Ramos (cell line): ENCODE results near the gene RILP.

Source experiments
- in situ Hi-C: fragments of 300-500 bp; cut with MboI; formaldehyde crosslinking; loops from one replicate; pipeline ENCODE4 v1.14.3; 2022; ENCODE audit warnings: low sequenced_read_pairs; ENCODE audit not compliant: unreplicated experiment

RILP gene

DNA sequence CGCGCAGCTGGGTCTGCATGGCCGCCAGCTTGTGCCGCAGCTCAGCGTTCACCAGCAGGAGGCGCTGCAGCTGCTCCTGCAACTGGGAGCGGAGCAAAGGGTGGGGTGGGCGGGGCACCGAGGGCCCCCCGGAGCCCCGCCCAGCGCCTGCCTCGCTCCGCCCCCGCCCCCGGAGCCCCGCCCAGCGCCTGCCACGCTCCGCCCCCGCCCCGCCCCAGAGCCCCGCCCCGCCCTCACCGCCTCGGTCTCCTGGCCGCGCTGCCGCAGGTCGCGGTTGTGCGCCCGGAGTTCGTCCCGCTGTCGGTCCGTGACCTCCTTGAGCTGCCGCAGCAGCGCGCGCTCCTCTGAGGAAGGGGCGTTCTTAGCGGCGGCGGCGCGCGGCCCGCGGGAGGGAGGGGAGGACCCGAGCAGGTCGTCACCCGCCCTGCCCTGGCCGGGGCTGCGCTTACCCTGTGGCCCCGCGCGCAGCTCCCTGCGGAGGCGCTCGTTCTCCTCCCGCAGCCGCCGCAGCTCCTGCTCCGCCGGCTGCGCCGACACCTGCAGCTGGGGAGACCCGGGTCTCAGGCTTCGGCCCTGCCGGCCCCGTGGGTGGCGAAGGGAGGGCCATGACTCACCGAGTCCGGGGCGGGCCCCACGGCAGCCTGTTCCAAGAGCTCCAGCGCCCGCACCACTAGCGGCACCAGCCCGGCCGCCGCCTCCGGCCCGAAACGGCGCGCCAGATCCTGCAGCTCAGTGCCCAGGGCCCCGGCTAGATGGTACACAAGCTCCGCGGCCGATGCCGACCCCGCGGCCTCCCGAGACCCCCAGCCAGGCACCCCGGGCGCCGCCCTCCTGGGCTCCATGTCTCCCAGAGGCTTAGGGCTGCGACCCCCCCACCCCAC is 463 bp downstream of the RILP start:
- in situ Hi-C loops: no loop called here

DNA sequence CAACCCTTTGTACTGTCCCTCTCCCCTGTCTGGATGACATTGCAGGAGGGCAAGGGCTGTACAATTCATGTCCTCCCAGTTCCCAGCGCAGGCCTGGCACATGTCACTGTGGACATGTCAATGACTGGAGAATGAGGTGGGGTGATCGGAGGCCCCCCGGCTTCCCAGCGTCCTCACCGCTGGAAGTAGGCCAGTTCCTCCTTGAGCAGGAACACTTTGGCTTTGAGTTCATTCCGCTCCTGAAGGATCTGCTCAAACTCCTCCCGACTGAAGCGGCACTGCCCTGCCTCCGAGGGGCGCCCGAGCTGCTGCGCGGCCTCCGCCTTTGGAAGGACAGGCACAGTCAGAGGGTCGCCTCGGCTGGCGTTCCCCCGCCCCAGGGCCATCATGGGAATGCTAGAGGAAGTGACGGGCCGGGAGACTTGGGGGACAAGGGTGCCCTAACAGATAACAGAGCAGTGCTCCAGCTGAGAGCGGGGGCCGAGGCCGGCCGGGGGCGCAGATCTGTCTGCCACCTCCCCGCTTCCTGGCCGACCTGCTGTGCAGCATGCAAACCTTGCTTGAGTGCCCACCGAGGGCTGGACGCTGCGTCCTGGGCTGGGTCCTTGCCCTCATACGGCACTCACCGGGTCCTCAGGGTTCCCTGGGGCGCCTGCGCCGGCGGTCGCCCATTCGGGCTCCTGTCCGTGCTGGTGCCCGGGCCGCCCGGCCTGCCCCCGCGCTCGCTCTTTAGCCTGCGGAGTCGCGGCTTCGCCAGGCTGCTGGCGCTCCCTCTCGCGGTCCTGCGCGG is 1.3 kb downstream of the RILP start:
- in situ Hi-C loops: no loop called here

DNA sequence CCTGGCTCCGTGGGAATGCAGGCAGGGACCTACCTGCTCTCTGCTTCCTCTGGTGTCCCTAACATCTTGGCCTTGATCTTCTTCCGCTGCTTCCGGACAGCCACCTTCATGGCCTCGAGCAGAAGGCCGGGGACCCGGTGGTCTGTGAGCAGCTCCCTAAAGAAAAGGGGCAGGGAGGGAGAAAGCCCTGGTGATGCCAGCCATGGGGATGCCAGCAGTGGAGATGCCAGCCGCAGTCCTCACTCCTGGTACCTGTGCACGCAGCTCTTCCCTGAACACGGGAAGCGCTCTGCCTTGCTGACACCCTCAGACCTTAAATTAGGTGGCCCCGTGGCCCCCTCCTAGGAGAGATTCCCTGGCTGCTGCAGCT is 1.9 kb downstream of the RILP start:
- in situ Hi-C loops: no loop called here

DNA sequence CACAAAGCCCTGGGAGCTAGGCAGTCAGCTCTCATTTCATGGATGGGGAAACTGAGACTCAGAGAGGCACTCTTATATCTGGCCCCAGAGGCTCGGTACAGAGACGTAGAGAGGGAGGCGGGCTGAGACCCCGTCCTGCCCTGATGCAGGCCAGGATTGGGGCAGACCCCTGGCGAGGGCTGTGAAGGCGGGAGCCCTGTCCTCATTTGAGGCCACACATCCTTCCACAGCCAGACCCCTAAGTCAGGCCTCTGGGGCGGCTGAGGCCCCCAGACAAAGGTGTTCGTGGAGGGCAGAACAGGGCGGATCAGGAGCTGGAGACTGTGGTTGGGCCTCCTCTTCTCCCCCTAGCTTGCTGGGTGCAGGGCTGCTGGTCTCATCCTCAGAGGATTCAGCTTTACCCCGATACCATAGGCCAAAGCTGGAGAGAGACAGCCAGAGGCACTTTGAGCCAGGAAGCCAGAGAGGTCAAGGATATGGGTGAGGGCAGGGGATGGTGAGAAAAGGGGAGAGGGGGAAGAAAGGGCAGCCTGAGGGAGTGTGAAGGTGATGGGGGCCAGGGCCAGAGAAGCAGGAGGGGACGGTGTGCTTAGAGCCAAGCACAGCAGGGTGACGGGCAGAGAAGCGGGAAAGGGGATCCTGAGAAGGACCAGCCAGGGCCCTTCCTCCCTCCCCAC is 3.3 kb downstream of the RILP start:
- in situ Hi-C loops: no loop called here

DNA sequence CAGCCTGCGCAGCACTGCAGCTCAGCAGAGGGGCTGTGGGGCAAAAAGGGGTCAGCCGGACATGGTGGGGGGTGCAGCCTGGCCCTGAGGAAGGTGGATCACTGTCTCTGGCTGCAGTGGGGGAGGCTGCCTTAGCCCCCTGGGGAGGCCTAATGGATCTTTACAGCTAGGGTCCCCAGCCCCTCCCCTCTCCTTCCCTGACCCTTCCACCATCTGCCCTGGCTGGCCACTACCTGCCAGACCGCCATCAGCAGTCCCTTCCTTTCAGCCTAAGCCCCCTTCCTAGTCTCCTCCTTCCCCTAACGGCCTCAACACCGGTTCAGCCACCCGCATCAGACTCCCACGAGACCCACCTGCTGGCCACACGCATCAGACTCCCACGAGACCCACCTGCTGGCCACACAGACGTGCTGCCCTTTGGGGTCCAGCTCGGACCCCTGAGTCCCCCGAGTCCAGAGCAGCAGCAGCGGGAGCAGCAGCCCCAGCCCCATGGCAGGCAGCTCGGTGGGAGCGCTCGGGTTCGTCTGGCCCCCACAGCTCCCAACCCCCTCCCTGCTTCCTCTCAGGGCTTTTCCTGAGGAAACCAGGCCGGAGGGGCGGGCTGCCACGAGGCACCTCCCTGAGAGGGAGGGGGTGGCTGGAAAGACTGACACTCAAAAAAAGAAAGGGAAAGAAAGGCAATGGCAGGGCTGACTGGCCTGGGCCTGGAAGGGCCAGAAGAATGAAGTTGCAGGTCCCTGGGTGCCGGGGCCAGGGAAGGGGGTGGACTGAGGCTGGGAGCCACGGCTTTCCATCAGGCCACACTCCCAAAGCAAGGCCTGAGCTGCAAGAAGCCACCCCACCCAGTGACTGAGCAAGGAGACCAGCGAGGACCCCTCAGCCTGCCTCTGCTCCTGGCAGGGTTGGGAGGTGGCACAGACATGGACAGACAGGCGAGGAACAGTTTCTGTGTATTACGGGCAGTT is 4.2 kb downstream of the RILP start, which contains the start of gene SCARF1:
TSS of gene SCARF1 (minus strand) at position 526 of the 965 bp plus-strand sequence. CDS start at position 491, 35 bp downstream.
- in situ Hi-C loops: no loop called here

DNA sequence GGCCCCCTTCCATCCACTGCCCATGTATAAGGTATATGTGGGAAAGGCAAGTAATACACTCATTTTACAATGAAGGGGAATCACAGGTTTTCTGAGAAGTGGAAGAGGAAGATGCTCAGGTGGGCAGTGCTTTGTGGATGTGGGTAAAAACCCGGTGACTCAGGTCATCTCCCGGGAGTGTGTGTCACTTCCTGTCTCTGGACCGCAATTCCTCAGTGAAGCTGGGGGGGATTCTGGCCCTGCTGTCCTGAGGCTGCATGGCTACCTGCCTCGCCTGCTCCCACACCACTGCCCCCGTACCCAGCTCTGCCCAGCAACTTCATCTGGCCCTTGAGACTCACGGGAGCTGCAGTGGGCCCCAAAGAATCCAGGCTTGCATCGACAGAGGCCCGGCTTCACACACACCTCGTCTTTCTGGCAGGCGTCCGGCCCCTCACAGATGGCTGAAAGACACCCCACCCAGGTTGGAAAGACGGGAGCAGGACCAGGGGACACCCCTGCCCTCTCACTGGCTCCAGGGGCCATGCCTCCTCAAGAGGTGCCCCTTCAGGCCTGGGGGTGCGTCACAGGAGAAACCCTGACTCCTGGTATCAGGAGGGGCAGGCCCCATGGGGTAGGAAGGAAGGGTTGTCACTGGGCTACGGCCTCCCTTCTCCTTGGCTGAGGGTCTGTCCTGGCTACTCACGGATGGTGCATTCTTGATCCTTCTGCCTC is 5.0 kb downstream of the RILP start:
- in situ Hi-C loops: no loop called here

DNA sequence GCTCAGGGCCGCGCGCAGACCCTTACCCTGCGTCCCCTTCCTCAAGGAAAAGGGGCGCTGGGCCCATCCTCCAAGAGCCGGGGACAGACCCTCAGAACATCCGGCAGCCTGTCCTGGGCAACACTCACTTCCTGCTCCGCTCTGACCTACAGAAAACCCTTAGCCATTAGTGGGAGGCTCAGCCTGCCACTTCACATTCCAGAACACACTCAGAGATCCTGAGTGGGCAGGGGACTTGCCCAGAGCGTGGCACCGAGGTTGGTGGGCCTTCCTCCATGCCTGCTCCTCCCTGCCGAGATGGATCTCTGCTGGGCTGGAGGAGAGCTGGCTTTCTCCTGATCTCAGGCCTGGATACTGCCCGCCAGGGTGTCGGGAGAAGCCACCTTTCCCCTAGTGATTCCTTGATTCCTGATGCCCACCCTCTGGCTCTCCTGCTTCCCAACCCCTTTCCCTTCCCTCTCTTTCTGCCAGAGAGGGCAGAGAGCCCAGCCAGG is 5.6 kb downstream of the RILP start:
- in situ Hi-C loops: no loop called here

DNA sequence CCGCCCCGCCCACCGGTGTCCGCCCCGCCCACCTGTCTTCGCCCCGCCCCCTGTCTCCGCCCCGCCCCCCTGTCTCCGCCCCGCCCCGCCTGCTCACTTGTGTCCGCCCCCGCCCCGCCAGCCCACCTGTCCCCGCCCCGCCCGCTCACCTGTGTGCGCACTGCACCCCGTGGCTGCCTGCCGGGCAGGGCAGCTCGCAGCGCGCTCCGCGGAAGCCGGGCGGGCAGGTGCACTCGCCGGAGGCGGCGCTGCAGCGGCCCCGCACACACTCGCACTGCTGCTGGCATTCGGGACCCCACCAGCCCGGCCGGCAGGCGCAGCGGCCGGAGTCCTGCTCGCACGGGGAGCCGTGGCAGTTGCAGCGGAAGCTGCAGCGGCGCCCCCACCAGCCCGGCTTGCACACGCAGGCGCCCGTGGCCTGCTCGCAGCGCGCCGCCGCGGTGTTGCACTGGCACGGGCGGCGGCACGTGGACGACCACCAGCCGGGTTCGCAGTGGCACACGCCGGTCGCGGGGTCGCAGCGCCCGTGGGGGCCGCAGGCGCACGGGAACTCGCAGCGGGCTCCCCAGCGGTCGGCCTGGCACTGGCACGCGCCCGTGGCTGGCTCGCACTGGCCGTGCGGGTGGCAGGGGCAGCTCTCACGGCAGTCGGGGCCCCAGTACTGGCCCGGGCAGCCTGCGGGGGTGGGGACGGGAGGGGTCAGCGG is 6.2 kb downstream of the RILP start:
- in situ Hi-C loops: no loop called here

DNA sequence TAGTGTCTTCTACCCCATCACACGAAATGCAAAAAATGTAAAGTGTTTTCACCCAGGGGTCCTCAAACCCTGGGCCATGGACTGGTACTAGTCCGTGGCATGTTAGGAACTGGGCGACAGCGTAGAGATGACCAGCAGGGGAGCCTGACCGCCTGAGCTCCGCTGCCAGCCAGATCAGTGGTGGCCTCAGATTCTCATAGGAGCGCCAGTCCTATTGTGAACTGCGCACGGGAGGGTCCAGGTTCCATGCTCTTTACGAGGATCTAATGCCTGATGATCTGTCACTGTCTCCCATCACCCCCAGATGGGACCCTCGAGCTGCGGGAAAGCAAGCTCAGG is 8.6 kb downstream of the RILP start:
- in situ Hi-C loops: no loop called here

DNA sequence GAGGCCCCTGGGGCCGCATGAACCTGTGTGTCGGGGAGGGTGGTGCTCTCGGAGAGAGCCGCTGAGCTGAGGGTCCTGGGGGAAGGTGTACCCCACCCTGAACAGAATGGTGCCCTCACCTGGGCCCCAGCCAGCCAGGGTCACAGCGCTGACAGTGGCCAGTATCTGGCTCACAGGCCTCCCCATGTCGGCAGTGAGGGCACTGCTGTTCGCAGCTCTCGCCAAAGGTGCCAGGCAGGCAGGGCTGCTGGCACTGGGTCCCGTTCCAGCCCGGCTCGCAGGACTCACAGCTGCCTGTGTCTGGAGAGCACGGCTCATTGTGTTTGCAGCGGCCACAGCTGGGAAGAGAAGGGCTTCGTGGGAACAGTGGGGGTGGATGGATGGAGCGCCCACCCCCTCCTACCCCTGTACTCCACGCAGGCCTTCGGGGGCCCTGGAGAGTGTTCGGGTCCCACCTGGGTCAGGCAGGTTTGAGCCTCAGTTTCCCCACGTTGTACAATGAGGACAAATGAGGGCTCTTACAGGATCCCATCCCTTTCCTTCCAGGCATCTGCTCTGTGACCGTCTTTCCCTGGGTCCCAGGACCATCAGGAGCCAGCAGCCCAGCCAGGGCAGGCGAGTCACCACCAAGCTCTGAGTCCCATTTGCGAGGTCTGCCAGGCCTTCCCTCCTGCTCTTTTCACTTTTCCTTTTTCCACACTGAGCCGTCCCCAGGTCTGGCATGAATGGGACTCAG is 9.2 kb downstream of the RILP start:
- in situ Hi-C loops: no loop called here

DNA sequence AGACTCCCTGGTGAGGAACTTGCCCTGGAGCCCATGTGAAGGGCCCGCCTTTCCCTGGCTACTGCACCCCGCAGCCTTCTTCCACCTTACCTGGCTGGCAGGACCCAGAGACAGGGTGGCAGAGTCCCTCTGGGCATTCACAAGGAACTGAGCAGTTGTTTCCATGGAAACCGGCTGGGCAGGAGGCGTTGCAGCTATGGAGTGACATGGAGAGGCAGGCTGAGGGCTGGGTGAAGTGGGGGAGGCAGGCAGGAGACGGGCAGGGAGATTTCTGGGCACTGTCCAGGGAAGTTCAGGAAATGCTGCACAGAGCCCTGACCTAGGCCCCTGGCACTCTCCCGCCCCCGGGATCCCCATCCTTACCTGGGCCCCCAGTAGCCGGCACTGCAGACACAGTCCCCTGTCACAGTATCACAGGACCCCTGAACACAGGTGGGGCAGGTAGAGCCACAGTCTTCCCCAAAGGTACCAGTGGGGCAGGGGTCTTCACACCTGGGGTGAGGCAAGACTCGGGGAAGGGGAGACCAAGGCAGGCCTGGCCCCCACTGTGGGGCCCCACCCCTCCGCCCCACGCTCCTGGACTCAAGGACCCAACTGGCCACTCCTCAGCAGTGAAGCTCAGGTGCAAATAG is 10.0 kb downstream of the RILP start:
- in situ Hi-C loops: no loop called here

DNA sequence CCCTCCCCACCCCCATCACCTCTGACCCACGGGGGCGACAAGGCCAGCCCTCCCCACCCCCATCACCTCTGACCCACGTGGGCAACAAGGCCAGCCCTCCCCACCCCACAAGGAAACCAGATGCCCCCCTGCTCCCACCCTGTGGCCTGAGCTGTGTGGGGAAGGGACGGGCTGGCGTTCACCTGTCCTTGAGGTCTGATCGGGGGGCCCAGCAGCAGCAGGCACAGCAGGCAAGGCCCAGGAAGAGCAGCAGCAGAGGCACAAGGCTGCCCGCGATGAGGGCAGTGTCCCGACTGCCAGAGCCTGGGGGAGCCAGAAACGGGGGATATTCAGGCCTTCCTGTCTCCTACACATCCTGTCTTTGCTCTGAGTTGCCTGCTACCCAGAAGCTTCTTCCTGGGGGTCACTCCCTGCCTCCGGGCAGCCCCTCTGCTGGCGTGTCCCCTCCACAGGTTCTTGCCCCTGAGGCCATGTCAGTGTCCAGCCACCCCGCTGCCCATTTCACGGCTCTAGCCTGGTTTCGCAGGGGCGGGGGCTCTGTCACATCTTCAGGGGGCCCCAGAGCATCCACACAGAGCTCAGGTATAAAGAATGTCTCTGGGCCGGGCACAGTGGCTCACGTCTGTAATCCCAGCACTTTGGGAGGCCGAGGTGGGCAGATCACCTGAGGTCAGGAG is 10.9 kb downstream of the RILP start:
- in situ Hi-C loops: no loop called here

DNA sequence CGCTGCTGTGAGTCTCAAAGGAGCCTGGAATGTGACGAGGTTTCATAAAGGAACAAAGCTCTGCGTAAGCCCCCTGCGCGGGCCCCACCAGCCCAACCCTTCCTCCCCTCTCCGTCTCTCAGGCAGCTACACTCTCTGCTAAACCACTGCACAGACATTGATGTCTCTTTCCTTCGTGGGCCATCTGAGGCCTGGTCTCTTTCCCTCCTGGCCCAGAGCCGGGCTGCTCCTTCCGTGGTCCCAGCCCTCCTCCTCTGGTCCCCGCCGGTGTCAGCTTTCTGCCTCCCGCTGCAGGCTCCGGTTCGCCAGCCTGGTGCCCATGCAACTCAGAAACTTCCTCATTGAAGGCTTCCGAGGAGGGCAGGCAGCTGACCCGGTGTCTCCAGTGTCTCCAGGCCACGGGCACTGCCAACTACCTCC is 11.5 kb downstream of the RILP start:
- in situ Hi-C loops: no loop called here

DNA sequence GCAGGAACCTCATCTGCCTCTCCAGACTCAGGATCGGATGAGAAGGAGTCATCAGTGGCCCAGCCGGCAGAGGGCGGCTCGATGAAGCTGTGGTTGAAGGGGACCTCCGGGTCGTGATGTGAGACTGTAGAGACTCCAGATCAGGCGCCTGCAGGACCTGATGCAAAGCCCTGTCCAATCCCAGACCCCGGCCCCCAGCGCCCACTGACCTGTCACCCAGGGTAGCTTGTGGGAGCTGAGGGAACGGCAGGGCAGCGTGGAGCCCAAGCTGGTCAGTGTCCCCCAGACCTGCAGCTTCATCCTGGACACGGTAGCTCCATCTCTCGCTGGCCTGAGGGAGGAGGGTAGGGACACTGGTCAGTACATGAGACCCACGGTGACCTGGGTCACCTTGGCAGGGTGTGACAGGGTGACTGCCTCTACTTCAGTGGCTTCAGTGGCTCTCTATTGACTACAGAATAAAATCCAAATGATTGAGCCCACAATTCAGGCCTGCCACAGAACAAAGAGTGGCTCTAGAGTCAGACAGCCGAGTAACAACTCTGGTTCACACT is 12.9 kb downstream of the RILP start:
- in situ Hi-C loops: no loop called here

DNA sequence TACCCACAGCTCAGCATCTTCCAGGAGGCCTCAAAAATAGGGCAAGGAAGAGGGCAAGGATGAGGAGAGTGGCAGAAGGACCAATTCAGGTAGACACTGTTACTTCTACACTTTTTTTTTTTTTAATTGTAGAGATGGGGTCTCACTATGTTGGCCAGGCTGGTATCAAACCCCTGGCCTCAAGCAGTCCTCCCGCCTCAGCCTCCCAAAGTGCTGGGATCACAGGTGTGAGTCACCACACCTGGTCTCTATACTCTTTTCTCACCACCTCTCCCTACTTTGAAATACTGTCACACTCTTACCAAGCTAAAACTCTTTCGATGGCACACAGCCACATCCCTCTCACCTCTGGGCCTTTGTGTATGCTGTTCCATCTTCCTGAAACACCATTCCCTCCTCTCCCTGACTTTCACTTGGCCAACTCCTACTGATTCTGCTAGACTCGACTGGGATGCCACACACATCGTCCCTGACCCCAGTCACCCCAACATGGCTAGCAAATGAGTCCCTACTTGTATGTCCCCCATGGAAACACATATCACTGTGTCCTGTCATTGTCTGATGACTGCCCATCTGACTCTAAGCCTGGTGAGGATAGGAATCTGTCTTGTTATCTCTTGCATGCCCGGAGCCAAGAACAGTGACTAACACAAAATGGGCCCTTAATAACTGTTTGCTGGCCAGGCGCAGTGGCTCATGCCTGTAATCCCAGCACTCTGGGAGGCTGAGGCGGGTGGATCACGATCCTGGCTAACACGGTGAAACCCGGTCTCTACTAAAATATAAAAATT is 13.8 kb downstream of the RILP start:
- in situ Hi-C loops: no loop called here
